Measurements from ENCODE around the gene CD151.

The CD151 gene

DNA sequence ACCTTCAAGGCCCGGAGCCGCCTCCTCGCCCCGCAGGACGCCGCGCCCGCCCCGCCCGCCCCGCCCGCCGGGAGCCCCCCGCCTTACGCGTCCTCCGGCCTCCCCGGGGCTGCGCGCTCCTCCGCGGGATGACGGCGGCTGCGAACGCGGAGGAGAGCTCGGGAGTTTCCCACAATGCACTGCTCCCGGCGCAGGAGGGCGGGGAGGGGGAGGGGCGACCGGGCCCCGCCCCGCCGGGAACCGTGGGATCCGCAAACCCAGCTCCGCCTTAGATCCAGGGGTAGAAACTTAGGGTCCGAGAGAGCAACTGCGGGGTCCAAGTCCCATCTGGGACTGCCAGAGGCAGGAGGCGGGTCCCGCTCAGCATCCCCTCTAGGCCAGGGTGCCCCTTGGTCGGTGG lies 42.8 kb upstream of the CD151 start, which contains the start of gene CEND1:
Gene CEND1 (minus strand): TSS at position 148 of the 400 bp plus-strand sequence. CDS start 1,514 bp downstream, outside the sequence.
- TF ChIP-seq, protein P1, sequence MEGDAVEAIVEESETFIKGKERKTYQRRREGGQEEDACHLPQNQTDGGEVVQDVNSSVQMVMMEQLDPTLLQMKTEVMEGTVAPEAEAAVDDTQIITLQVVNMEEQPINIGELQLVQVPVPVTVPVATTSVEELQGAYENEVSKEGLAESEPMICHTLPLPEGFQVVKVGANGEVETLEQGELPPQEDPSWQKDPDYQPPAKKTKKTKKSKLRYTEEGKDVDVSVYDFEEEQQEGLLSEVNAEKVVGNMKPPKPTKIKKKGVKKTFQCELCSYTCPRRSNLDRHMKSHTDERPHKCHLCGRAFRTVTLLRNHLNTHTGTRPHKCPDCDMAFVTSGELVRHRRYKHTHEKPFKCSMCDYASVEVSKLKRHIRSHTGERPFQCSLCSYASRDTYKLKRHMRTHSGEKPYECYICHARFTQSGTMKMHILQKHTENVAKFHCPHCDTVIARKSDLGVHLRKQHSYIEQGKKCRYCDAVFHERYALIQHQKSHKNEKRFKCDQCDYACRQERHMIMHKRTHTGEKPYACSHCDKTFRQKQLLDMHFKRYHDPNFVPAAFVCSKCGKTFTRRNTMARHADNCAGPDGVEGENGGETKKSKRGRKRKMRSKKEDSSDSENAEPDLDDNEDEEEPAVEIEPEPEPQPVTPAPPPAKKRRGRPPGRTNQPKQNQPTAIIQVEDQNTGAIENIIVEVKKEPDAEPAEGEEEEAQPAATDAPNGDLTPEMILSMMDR (IDR thresholded peaks at IDR 0.05; ENCODE audit: low read depth, low read length), result no peak
- H3K4me3 ChIP-seq (ENCODE audit: low read depth, low read length), result peak within 1 kb of the TSS; percentile 46

DNA sequence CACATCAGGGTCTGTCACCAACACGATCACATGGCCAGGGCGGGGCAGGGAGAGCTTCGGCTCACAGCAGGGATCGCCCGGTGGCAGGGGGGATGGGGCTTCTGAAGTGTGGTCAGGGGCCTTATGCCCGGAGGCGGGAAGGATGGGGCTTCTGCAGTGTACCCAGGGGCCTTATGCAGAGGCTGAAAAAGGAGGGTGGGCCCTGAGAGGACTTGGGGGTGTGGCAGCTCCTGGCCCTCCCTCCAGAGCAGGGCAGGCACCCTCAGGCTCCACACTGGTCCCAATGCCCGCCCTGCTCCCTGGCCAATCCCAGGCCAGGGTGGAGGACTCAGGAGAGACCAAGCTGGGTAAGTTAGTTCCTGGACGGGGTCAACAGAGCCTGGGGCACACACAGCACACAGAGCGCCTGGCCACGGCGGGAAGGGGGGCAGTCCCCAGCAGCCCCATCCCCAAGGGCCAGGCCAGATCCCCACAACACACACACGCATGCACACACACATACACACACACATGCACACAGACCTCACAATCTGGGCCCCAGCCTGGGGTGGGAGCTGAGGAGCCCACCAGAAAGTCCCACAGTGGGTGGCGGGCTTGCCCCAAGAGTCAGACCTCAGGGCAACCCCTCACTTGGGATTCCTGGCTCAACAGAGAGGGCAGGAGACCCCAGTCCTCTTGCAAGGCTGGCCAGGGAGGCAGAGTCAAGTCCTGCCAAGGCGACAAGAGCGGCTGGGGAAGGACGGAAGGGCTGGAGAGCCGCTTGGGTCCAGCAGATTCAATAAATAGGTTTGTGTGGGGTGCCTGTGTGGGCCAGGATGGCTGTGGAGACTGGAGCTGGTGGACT lies 41.8 kb upstream of the CD151 start:
- TF ChIP-seq, protein P1 (IDR thresholded peaks at IDR 0.05; ENCODE audit: low read depth, low read length), result no peak
- H3K4me3 ChIP-seq (ENCODE audit: low read depth, low read length), result no peak overlapping the region

- H3K4me3 ChIP-seq (ENCODE audit: low read depth, low read length), result no peak overlapping the region
- TF ChIP-seq, protein P1 (IDR thresholded peaks at IDR 0.05; ENCODE audit: low read depth, low read length), result no peak
Measured at GRCh38 chr11:791658-792534, 40.9 kb upstream of the CD151 start.

DNA sequence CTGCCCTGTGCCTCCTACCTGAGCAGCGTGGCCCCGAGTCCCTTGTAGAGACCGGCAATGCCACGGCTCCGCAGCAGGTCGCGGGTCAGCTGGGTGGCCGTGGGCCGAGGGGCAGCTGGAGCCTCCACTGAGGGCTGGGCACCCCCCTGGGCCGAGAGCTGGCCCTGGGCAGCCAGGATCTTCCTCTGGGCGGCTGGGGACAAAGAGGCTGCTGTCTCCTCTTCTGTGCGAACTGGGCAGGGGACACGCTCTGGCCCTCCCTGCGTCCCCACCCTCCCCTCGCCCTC lies 40.3 kb upstream of the CD151 start:
- no peak overlapping the region for H3K4me3 ChIP-seq (ENCODE audit: low read depth, low read length)
- TF ChIP-seq, protein P1 (IDR thresholded peaks at IDR 0.05; ENCODE audit: low read depth, low read length), result no peak

- no peak overlapping the region for H3K4me3 ChIP-seq (ENCODE audit: low read depth, low read length)
- TF ChIP-seq, protein P1 (IDR thresholded peaks at IDR 0.05; ENCODE audit: low read depth, low read length), result no peak
Measured at GRCh38 chr11:792873-793272, 39.9 kb upstream of the CD151 start.

DNA sequence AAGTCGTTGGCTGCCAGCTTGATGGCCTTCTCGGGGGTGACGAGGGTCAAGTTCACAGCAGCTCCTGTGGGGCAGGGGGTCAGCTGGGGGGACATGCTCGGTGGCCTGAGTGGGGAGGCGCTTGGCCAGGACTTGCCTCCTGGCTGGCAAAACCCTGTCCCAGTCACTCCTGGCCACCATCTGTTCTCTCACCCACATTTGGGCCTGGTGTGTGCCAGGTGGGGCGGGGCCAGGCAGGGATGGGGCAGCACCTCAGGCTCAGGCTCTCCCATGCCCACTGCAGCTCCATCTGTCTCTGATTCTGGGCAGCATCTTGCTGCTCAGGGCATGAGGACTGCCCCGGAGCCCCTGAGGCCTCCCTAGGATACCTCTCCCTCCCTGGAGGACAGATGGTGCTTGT lies 39.2 kb upstream of the CD151 start:
- TF ChIP-seq, protein P1 (IDR thresholded peaks at IDR 0.05; ENCODE audit: low read depth, low read length), result no peak
- no peak overlapping the region for H3K4me3 ChIP-seq (ENCODE audit: low read depth, low read length)

Measured in WI38 (cell line).